ENCODE measurements around the gene PDLIM5. TPM values are rescaled to one million over a fixed set of nuclear protein-coding genes. Genes with fewer than 3 reads are reported as not detected.

The PDLIM5 gene
- total RNA-seq, 2 experiments from 2014 or later = 6.3 to 12.6 TPM

- TF ChIP-seq, protein P1, sequence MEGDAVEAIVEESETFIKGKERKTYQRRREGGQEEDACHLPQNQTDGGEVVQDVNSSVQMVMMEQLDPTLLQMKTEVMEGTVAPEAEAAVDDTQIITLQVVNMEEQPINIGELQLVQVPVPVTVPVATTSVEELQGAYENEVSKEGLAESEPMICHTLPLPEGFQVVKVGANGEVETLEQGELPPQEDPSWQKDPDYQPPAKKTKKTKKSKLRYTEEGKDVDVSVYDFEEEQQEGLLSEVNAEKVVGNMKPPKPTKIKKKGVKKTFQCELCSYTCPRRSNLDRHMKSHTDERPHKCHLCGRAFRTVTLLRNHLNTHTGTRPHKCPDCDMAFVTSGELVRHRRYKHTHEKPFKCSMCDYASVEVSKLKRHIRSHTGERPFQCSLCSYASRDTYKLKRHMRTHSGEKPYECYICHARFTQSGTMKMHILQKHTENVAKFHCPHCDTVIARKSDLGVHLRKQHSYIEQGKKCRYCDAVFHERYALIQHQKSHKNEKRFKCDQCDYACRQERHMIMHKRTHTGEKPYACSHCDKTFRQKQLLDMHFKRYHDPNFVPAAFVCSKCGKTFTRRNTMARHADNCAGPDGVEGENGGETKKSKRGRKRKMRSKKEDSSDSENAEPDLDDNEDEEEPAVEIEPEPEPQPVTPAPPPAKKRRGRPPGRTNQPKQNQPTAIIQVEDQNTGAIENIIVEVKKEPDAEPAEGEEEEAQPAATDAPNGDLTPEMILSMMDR (conservative IDR thresholded peaks at IDR 0.05; ENCODE audit: low read length) = no peak
- TF ChIP-seq EZH2phosphoT487 (IDR thresholded peaks at IDR 0.05; ENCODE audit: borderline replicate concordance, low read depth, low read length) = no peak
- Histone ChIP-seq H3K4me1 (ENCODE audit: insufficient read depth, low read length, poor library complexity, severe bottlenecking) (no peaks in the 10 kb centered on the region), H3K79me2 (ENCODE audit: insufficient read depth, low read depth, low read length) (no peaks in the 10 kb centered on the region), H3K27ac (ENCODE audit: low read depth, low read length, poor library complexity, severe bottlenecking) (no peak overlapping the region), H3K9me2 (ENCODE audit: insufficient read depth, low read length) (no peaks in the 10 kb centered on the region), H3K9me3 (ENCODE audit: low read length) (no peaks in the 10 kb centered on the region), H4K20me1 (ENCODE audit: insufficient read depth, low read length) (no peaks in the 10 kb centered on the region), H3K36me3 (ENCODE audit: insufficient read depth, low read length) (no peaks in the 10 kb centered on the region), H2AFZ (ENCODE audit: low read length) (no peak overlapping the region), H3K4me2 (ENCODE audit: low read length) (no peak overlapping the region), H3K4me3 (ENCODE audit: low read depth, low read length, poor library complexity, severe bottlenecking) (no peak overlapping the region)
- no peak for DNase-seq (ENCODE audit: low spot score)
- intact Hi-C loops (cut with micrococcal nuclease; ENCODE audit: unreplicated experiment) = no loop called here
- ChIA-PET POLR2A (no interaction called here), CTCF (ENCODE audit: unreplicated experiment) (no interaction called here)
- BruUV-seq (replicated peaks) = no TSS peak
Observed at GRCh38 chr4:94641702-94642560, 190.2 kb downstream of the PDLIM5 start.

GRCh38 chr4:94642561-94642866 lies 190.8 kb downstream of the PDLIM5 start:
- Histone ChIP-seq H3K4me2 (ENCODE audit: low read length) (no peak overlapping the region), H3K4me3 (ENCODE audit: low read depth, low read length, poor library complexity, severe bottlenecking) (no peak overlapping the region), H3K4me1 (ENCODE audit: insufficient read depth, low read length, poor library complexity, severe bottlenecking) (no peaks in the 10 kb centered on the region), H2AFZ (ENCODE audit: low read length) (no peak overlapping the region), H3K79me2 (ENCODE audit: insufficient read depth, low read depth, low read length) (no peaks in the 10 kb centered on the region), H3K9me2 (ENCODE audit: insufficient read depth, low read length) (no peaks in the 10 kb centered on the region), H4K20me1 (ENCODE audit: insufficient read depth, low read length) (no peaks in the 10 kb centered on the region), H3K36me3 (ENCODE audit: insufficient read depth, low read length) (no peaks in the 10 kb centered on the region), H3K27ac (ENCODE audit: low read depth, low read length, poor library complexity, severe bottlenecking) (no peak overlapping the region), H3K9me3 (ENCODE audit: low read length) (no peaks in the 10 kb centered on the region)
- BruUV-seq (replicated peaks) = no TSS peak
- no peak for DNase-seq (ENCODE audit: low spot score)
- CTCF ChIA-PET (ENCODE audit: unreplicated experiment) = no interaction called here
- TF ChIP-seq, protein P1 (conservative IDR thresholded peaks at IDR 0.05; ENCODE audit: low read length) = no peak
- TF ChIP-seq EZH2phosphoT487 (IDR thresholded peaks at IDR 0.05; ENCODE audit: borderline replicate concordance, low read depth, low read length) = no peak
- POLR2A ChIA-PET = no interaction called here
- intact Hi-C loops (cut with micrococcal nuclease; ENCODE audit: unreplicated experiment) = no loop called here

DNA sequence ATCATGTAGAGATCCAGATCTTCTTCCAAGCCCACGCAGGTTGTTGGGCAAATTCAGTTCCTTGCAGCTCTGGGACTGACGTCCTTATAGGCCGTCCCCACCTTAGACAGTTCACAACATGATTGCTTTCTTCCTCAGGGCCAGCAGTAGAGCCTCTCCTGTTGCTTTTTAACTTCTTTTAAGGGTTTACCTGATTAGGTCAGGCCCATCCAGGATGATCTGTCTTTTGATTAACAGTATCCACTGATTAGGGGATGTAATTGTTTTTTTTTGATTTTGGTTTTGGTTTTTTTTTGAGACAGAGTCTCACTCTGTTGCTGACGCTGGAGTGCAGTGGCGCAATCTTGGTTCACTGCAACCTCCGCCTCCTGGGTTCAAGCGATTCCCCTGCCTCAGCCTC lies 197.0 kb downstream of the PDLIM5 start:
- no peak for DNase-seq (ENCODE audit: low spot score)
- Histone ChIP-seq H3K36me3 (ENCODE audit: insufficient read depth, low read length) (no peaks in the 10 kb centered on the region), H3K27ac (ENCODE audit: low read depth, low read length, poor library complexity, severe bottlenecking) (no peak overlapping the region), H3K4me2 (ENCODE audit: low read length) (no peak overlapping the region), H3K9me2 (ENCODE audit: insufficient read depth, low read length) (no peaks in the 10 kb centered on the region), H3K4me1 (ENCODE audit: insufficient read depth, low read length, poor library complexity, severe bottlenecking) (no peaks in the 10 kb centered on the region), H3K9me3 (ENCODE audit: low read length) (no peaks in the 10 kb centered on the region), H3K79me2 (ENCODE audit: insufficient read depth, low read depth, low read length) (no peaks in the 10 kb centered on the region), H2AFZ (ENCODE audit: low read length) (no peak overlapping the region), H4K20me1 (ENCODE audit: insufficient read depth, low read length) (no peaks in the 10 kb centered on the region), H3K4me3 (ENCODE audit: low read depth, low read length, poor library complexity, severe bottlenecking) (no peak overlapping the region)
- BruUV-seq (replicated peaks) = no TSS peak
- POLR2A ChIA-PET = interaction anchor here (0.7 kb wide), 1 partner anchor 816 kb away, joined by 3 read pairs; no protein-coding TSS in a partner anchor
- intact Hi-C loops (cut with micrococcal nuclease; ENCODE audit: unreplicated experiment) = no loop called here
- no peak for TF ChIP-seq EZH2phosphoT487 (IDR thresholded peaks at IDR 0.05; ENCODE audit: borderline replicate concordance, low read depth, low read length)
- TF ChIP-seq, protein P1 (conservative IDR thresholded peaks at IDR 0.05; ENCODE audit: low read length) = no peak
- CTCF ChIA-PET (ENCODE audit: unreplicated experiment) = no interaction called here
